Measurements from ENCODE around the gene HNF1A. TPM values are rescaled to one million over a fixed set of nuclear protein-coding genes. Genes with fewer than 3 reads are reported as not detected.

HNF1A gene
- total RNA-seq, 2 donors from 2014 or later: 18.0 to 24.7 TPM

- Histone ChIP-seq H3K36me3 (no peaks in the 10 kb centered on the region), H3K9ac (ENCODE audit: low read depth in 2 of 2, low read length in 2 of 2) (no peak overlapping the region), H3K27ac (no peak overlapping the region), H3K9me3 (no peaks in the 10 kb centered on the region), H3K4me3 (no peak overlapping the region), H3K4me1 (no peaks in the 10 kb centered on the region), H3K27me3 (no peaks in the 10 kb centered on the region)
- TF ChIP-seq CTCF (IDR thresholded peaks at IDR 0.05): no peak
- intact Hi-C loops (cut with DNase I): loop anchor here (10.0 kb wide), 1 partner anchor 356 kb away; the partner anchor contains the start of gene CABP1
- no peak for DNase-seq
Observed at GRCh38 chr12:121000530-121000929, 22.2 kb downstream of the HNF1A start.

DNA sequence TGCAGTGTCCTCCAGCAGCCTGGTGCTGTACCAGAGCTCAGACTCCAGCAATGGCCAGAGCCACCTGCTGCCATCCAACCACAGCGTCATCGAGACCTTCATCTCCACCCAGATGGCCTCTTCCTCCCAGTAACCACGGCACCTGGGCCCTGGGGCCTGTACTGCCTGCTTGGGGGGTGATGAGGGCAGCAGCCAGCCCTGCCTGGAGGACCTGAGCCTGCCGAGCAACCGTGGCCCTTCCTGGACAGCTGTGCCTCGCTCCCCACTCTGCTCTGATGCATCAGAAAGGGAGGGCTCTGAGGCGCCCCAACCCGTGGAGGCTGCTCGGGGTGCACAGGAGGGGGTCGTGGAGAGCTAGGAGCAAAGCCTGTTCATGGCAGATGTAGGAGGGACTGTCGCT is 22.7 kb downstream of the HNF1A start:
- Histone ChIP-seq H3K27me3 (no peaks in the 10 kb centered on the region), H3K9ac (ENCODE audit: low read depth in 2 of 2, low read length in 2 of 2) (no peak overlapping the region), H3K4me3 (no peak overlapping the region), H3K36me3 (no peaks in the 10 kb centered on the region), H3K4me1 (no peaks in the 10 kb centered on the region), H3K27ac (no peak overlapping the region), H3K9me3 (no peaks in the 10 kb centered on the region)
- DNase-seq: no peak
- no peak for TF ChIP-seq CTCF (IDR thresholded peaks at IDR 0.05)
- intact Hi-C loops (cut with DNase I): loop anchor here (10.0 kb wide), 1 partner anchor 356 kb away; the partner anchor contains the start of gene CABP1

- H3K9ac ChIP-seq (ENCODE audit: low read depth in 2 of 2, low read length in 2 of 2): no peak overlapping the region
- TF ChIP-seq CTCF (IDR thresholded peaks at IDR 0.05): no peak
- no peak for DNase-seq
- H3K27ac ChIP-seq: no peak overlapping the region
- H3K4me1 ChIP-seq: no peaks in the 10 kb centered on the region
- no peak overlapping the region for H3K4me3 ChIP-seq
- no peaks in the 10 kb centered on the region for H3K9me3 ChIP-seq
- no peaks in the 10 kb centered on the region for H3K36me3 ChIP-seq
- no peaks in the 10 kb centered on the region for H3K27me3 ChIP-seq
- intact Hi-C loops (cut with DNase I): loop anchor here (10.0 kb wide), 1 partner anchor 357 kb away; the partner anchor contains the start of gene CABP1
Observed at GRCh38 chr12:121001841-121002483, 23.6 kb downstream of the HNF1A start.

GRCh38 chr12:121003650-121004049 is 25.3 kb downstream of the HNF1A start:
- Histone ChIP-seq H3K4me1 (no peaks in the 10 kb centered on the region), H3K27ac (no peak overlapping the region), H3K36me3 (no peaks in the 10 kb centered on the region), H3K4me3 (no peak overlapping the region), H3K9ac (ENCODE audit: low read depth in 2 of 2, low read length in 2 of 2) (no peak overlapping the region), H3K27me3 (no peaks in the 10 kb centered on the region), H3K9me3 (no peaks in the 10 kb centered on the region)
- DNase-seq: peak; percentile 62
- intact Hi-C loops (cut with DNase I): loop anchor here (10.0 kb wide), 1 partner anchor 359 kb away; the partner anchor contains the start of gene CABP1
- TF ChIP-seq CTCF (IDR thresholded peaks at IDR 0.05): peak; percentile 30

DNA sequence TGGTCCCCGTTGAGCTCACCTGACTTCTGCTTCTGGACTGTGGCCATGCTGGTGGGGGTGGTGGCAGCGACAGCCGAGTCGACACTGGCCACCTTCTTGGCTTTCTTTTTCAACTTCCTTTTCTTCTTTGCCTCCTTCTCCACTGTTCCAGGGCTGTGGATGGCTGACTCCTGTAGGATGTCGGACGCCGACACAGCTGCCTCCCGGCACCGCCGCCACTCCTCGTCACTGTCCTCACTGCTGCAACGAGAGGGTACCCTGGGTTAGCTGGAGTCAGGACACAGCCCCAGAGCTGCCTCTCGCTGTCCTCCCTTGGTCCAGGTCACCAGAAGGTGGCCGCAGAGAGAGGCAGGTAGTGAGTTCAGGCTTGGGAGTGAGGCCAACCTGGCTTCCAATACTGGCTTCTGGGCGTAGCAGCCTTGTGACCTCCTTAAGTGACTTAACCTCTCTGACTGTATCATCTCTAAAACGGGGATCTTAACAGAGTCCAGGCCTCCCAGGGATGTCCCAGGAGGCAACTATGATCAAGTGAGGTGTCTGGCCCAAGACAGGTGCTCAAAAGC is 26.0 kb downstream of the HNF1A start:
- intact Hi-C loops (cut with DNase I): loop anchor here (10.0 kb wide), 1 partner anchor 360 kb away; the partner anchor contains the start of gene CABP1
- no peaks in the 10 kb centered on the region for H3K9me3 ChIP-seq
- no peak overlapping the region for H3K4me3 ChIP-seq
- H3K4me1 ChIP-seq: no peaks in the 10 kb centered on the region
- H3K27me3 ChIP-seq: no peaks in the 10 kb centered on the region
- H3K36me3 ChIP-seq: no peaks in the 10 kb centered on the region
- no peak overlapping the region for H3K9ac ChIP-seq (ENCODE audit: low read depth in 2 of 2, low read length in 2 of 2)
- H3K27ac ChIP-seq: no peak overlapping the region
- DNase-seq: no peak
- no peak for TF ChIP-seq CTCF (IDR thresholded peaks at IDR 0.05)
